Endodermal cell (in vitro differentiated cells): ENCODE results near the gene POU4F1. TPM values are rescaled to one million over a fixed set of nuclear protein-coding genes. Genes with fewer than 3 reads are reported as not detected.

Source experiments
- DNase-seq: peaks from one replicate; pipeline ENCODE4 v3.0.0-alpha.2; 2017
- H3K27ac ChIP-seq: 2 replicates; pipeline ENCODE4 v1.5.1; 2013; ENCODE audit warnings: mild to moderate bottlenecking, low read depth, low read length, moderate library complexity
- H3K27me3 ChIP-seq: 2 replicates; pipeline ENCODE4 v1.6.1; 2013; ENCODE audit warnings: mild to moderate bottlenecking, low read length, moderate library complexity; ENCODE audit not compliant: insufficient read depth, control insufficient read depth, poor library complexity, severe bottlenecking
- H3K36me3 ChIP-seq: 2 replicates; pipeline ENCODE4 v1.7.0; 2013; ENCODE audit warnings: mild to moderate bottlenecking, low read length, moderate library complexity; ENCODE audit not compliant: control insufficient read depth, insufficient read depth
- H3K4me1 ChIP-seq: one replicate; pipeline ENCODE4 v1.7.0; 2013; ENCODE audit warnings: low read length; ENCODE audit not compliant: control insufficient read depth, insufficient read depth
- H3K4me3 ChIP-seq: 2 replicates; pipeline ENCODE4 v1.5.1; 2013; ENCODE audit warnings: mild to moderate bottlenecking, low read length, moderate library complexity
- H3K9ac ChIP-seq: 2 replicates; pipeline ENCODE4 v1.6.1; 2013; ENCODE audit warnings: mild to moderate bottlenecking, low read length, moderate library complexity; ENCODE audit not compliant: poor library complexity, severe bottlenecking; ENCODE audit errors: extremely low read depth
- H3K9me3 ChIP-seq: 2 replicates; pipeline ENCODE4 v1.6.1; 2013; ENCODE audit warnings: mild to moderate bottlenecking, low read length, moderate library complexity; ENCODE audit not compliant: control insufficient read depth
- H3K27ac Mint-ChIP-seq: 2 replicates; pipeline ENCODE4 v1.8.0; 2020; ENCODE audit warnings: mixed read lengths
- H3K27me3 Mint-ChIP-seq: 2 replicates; pipeline ENCODE4 v1.8.0; 2021; ENCODE audit warnings: mild to moderate bottlenecking, mixed read lengths; ENCODE audit not compliant: insufficient read depth
- H3K36me3 Mint-ChIP-seq: 2 replicates; pipeline ENCODE4 v1.8.0; 2020; ENCODE audit warnings: low read depth, mixed read lengths
- H3K4me1 Mint-ChIP-seq: 2 replicates; pipeline ENCODE4 v1.8.0; 2020; ENCODE audit warnings: mixed read lengths
- H3K4me3 Mint-ChIP-seq: 2 replicates; pipeline ENCODE4 v1.8.0; 2020; ENCODE audit warnings: mild to moderate bottlenecking, moderate library complexity, mixed read lengths
- H3K9me3 Mint-ChIP-seq: 2 replicates; pipeline ENCODE4 v1.8.0; 2020; ENCODE audit warnings: mild to moderate bottlenecking, mixed read lengths
- CTCF ChIP-seq: fragments of 200-600 bp; sonication (generic); conservative IDR thresholded peaks from 2 replicates; pipeline ENCODE4 v1.5.0; 2021; ENCODE audit warnings: antibody characterized with exemption, mild to moderate bottlenecking
- WGBS, 2 experiments: methylation state at CpG; one replicate each; pipeline versions ENCODE4 v1.1.5 to v1.1.7; 2013; ENCODE audit warnings: missing lambda C conversion rate in 2 of 2, mixed read lengths in 1 of 2; ENCODE audit not compliant: insufficient coverage in 1 of 2, insufficient read length in 1 of 2; 5-methylcytosine and 5-hydroxymethylcytosine counted together
- total RNA-seq, 2 donors: library from RNA; stranded (reverse); fragmentation: NEBNext Ultra II Directional in 1 of 2; extraction: Animal tissue kit (Norgen Biotek cat#: 25700) in 1 of 2; gene quantifications; 2 replicates in 1 of 2; 3 replicates in 1 of 2; pipeline ENCODE4 v1.2.1, GENCODE V29; 2021

Gene POU4F1
- total RNA-seq, 2 donors from 2014 or later = 0.11 to 0.15 TPM

GRCh38 chr13:78569029-78569428 lies 34.3 kb downstream of the POU4F1 start:
- Histone ChIP-seq H3K4me3 (no peak overlapping the region), H3K9me3 (no peaks in the 10 kb centered on the region), H3K27me3 (no peaks in the 10 kb centered on the region), H3K36me3 (no peaks in the 10 kb centered on the region), H3K27ac (no peak overlapping the region), H3K4me1 (no peaks in the 10 kb centered on the region), H3K9ac (no peak overlapping the region)
- H3K4me1 Mint-ChIP-seq = no peaks in the 10 kb centered on the region
- no CpG with 5 or more reads among the region's 1 CpG for WGBS, 2 experiments
- H3K27me3 Mint-ChIP-seq = peaks cover 5% of the 10 kb centered on the region
- no peaks in the 10 kb centered on the region for H3K36me3 Mint-ChIP-seq
- no peak for TF ChIP-seq CTCF
- no peak overlapping the region for H3K4me3 Mint-ChIP-seq
- DNase-seq = no peak
- no peak overlapping the region for H3K27ac Mint-ChIP-seq
- H3K9me3 Mint-ChIP-seq = no peaks in the 10 kb centered on the region

- peaks cover 8% of the 10 kb centered on the region for H3K27me3 ChIP-seq
- H3K9ac ChIP-seq = no peak overlapping the region
- no peak overlapping the region for H3K27ac ChIP-seq
- H3K4me1 ChIP-seq = no peaks in the 10 kb centered on the region
- Mint-ChIP-seq H3K4me1 (no peaks in the 10 kb centered on the region), H3K4me3 (no peak overlapping the region), H3K36me3 (no peaks in the 10 kb centered on the region), H3K27me3 (peaks cover 19% of the 10 kb centered on the region), H3K9me3 (no peaks in the 10 kb centered on the region), H3K27ac (no peak overlapping the region)
- no peaks in the 10 kb centered on the region for H3K36me3 ChIP-seq
- no peaks in the 10 kb centered on the region for H3K9me3 ChIP-seq
- no peak for DNase-seq
- H3K4me3 ChIP-seq = no peak overlapping the region
- 97 to 100% methylated on average over 3 to 4 of the region's 5 CpGs for WGBS, 2 experiments
- no peak for TF ChIP-seq CTCF
Observed at GRCh38 chr13:78566631-78567030, 36.7 kb downstream of the POU4F1 start.

- Histone ChIP-seq H3K27me3 (peaks cover 15% of the 10 kb centered on the region), H3K9ac (no peak overlapping the region), H3K27ac (no peak overlapping the region), H3K4me3 (no peak overlapping the region), H3K36me3 (no peaks in the 10 kb centered on the region), H3K9me3 (no peaks in the 10 kb centered on the region), H3K4me1 (no peaks in the 10 kb centered on the region)
- no peak for DNase-seq
- H3K27ac Mint-ChIP-seq = no peak overlapping the region
- WGBS, 2 experiments = 76 to 84% methylated on average over 2 to 5 of the region's 5 CpGs
- no peaks in the 10 kb centered on the region for H3K36me3 Mint-ChIP-seq
- H3K27me3 Mint-ChIP-seq = peaks cover 18% of the 10 kb centered on the region
- no peaks in the 10 kb centered on the region for H3K9me3 Mint-ChIP-seq
- H3K4me1 Mint-ChIP-seq = no peaks in the 10 kb centered on the region
- no peak for TF ChIP-seq CTCF
- no peak overlapping the region for H3K4me3 Mint-ChIP-seq
Observed at GRCh38 chr13:78562237-78562889, 41.0 kb downstream of the POU4F1 start.

Other genes starting within 250 kb of the POU4F1 start
- gene OBI1, start 55.6 kb upstream of the POU4F1 start, total RNA-seq = 10 to 100 TPM; 16.7 to 28.6 TPM